Thyroid gland (tissue), 4 donors: ENCODE measurements around the gene MSANTD2.

Experiments used
- POLR2A ChIP-seq, 2 donors: fragments of 450-650 bp; IDR thresholded peaks; one replicate each; pipeline ENCODE4 v1.6.1; 2017; ENCODE audit warnings: antibody characterized with exemption in 2 of 2, mild to moderate bottlenecking in 2 of 2, moderate library complexity in 1 of 2
- TF ChIP-seq, protein P1 (sequence below), 6 experiments: fragments of 200-600 bp in 3 of 6; fragments of 450-650 bp in 3 of 6; sonication (generic) in 3 of 6; IDR thresholded peaks; one replicate each; pipeline ENCODE4 v1.5.1; 2016 to 2019; ENCODE audit warnings: antibody characterized with exemption in 6 of 6, mild to moderate bottlenecking in 2 of 6, inconsistent platforms in 1 of 6, moderate library complexity in 1 of 6

DNA sequence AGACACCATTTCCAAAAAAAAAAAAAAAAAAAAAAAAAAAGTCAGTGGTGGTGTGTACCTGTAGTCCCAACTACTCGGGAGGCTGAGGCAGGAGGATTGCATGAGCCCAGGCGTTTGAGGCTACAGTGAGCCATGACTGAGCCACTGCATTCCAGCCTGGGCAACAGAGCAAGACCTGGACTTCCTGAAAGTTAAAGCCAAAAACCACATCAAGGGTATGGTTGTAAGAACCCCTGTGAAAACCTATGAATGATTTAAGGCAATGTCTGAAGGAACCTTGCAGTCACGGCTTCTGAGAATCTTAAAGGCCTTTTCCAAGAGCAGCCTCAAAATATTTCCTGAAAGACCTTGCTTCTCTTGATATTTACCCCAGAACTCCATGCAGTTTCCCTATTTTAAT lies 30.5 kb upstream of the MSANTD2 start:
- TF ChIP-seq POLR2A (IDR thresholded peaks at IDR 0.05): no peak
- TF ChIP-seq, protein P1, sequence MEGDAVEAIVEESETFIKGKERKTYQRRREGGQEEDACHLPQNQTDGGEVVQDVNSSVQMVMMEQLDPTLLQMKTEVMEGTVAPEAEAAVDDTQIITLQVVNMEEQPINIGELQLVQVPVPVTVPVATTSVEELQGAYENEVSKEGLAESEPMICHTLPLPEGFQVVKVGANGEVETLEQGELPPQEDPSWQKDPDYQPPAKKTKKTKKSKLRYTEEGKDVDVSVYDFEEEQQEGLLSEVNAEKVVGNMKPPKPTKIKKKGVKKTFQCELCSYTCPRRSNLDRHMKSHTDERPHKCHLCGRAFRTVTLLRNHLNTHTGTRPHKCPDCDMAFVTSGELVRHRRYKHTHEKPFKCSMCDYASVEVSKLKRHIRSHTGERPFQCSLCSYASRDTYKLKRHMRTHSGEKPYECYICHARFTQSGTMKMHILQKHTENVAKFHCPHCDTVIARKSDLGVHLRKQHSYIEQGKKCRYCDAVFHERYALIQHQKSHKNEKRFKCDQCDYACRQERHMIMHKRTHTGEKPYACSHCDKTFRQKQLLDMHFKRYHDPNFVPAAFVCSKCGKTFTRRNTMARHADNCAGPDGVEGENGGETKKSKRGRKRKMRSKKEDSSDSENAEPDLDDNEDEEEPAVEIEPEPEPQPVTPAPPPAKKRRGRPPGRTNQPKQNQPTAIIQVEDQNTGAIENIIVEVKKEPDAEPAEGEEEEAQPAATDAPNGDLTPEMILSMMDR (IDR thresholded peaks at IDR 0.05): no peak
